GM18951 (cell line): ENCODE measurements around the gene SLC29A2.

Experiments
- POLR2A ChIP-seq: IDR thresholded peaks from 4 replicates; pipeline ENCODE4 v1.6.1; 2011; ENCODE audit warnings: mild to moderate bottlenecking; ENCODE audit not compliant: insufficient read length, insufficient read depth; ENCODE audit errors: extremely low read depth
- in situ Hi-C: fragments of 300-500 bp; cut with MboI; formaldehyde crosslinking; loops from one replicate; pipeline ENCODE4 v1.12.0; 2022; ENCODE audit warnings: low sequenced_read_pairs, mixed read lengths, inconsistent platforms; ENCODE audit not compliant: unreplicated experiment

Gene SLC29A2

GRCh38 chr11:66371627-66372415 lies at the start of gene SLC29A2:
TSS of gene SLC29A2 (minus strand) at chr11:66371760. CDS start at chr11:66371591, 169 bp downstream.
- in situ Hi-C loops: no loop called here
- TF ChIP-seq POLR2A: no peak

GRCh38 chr11:66420671-66421476 lies 49.3 kb upstream of the SLC29A2 start, which contains the start of gene NPAS4:
TSS of gene NPAS4 (plus strand) at chr11:66421035. CDS start at chr11:66421180, 145 bp downstream.
- TF ChIP-seq POLR2A: no peak
- in situ Hi-C loops: no loop called here

- TF ChIP-seq POLR2A: no peak
- in situ Hi-C loops: no loop called here
Observed at GRCh38 chr11:66419825-66420224, 48.3 kb upstream of the SLC29A2 start.

- in situ Hi-C loops: no loop called here
- TF ChIP-seq POLR2A: no peak
Observed at GRCh38 chr11:66418986-66419308, 47.4 kb upstream of the SLC29A2 start.

GRCh38 chr11:66418168-66418985 lies 46.8 kb upstream of the SLC29A2 start:
- in situ Hi-C loops: no loop called here
- no peak for TF ChIP-seq POLR2A

- in situ Hi-C loops: no loop called here
Observed at GRCh38 chr11:66417000-66417399, 45.4 kb upstream of the SLC29A2 start.

GRCh38 chr11:66415423-66415822 lies 43.9 kb upstream of the SLC29A2 start:
- TF ChIP-seq POLR2A: no peak
- in situ Hi-C loops: no loop called here

More at GRCh38 chr11:66417000-66417399, 45.4 kb upstream of the SLC29A2 start:
- TF ChIP-seq POLR2A: no peak

- TF ChIP-seq POLR2A: no peak
- in situ Hi-C loops: no loop called here
Observed at GRCh38 chr11:66414120-66414934, 42.8 kb upstream of the SLC29A2 start.

GRCh38 chr11:66413167-66413566 lies 41.6 kb upstream of the SLC29A2 start:
- in situ Hi-C loops: no loop called here
- TF ChIP-seq POLR2A: no peak

- in situ Hi-C loops: no loop called here
Observed at GRCh38 chr11:66412110-66412509, 40.5 kb upstream of the SLC29A2 start.

GRCh38 chr11:66411323-66411722 lies 39.8 kb upstream of the SLC29A2 start:
- TF ChIP-seq POLR2A: no peak
- in situ Hi-C loops: no loop called here

More at GRCh38 chr11:66412110-66412509, 40.5 kb upstream of the SLC29A2 start:
- TF ChIP-seq POLR2A: no peak

- in situ Hi-C loops: no loop called here
- TF ChIP-seq POLR2A: no peak
Observed at GRCh38 chr11:66410191-66410590, 38.6 kb upstream of the SLC29A2 start.
